ENCODE measurements around the gene CCDC127. TPM values are rescaled to one million over a fixed set of nuclear protein-coding genes. Genes with fewer than 3 reads are reported as not detected.

Gene CCDC127
- total RNA-seq, 1 donor from 2014 or later: 9.0 TPM

DNA sequence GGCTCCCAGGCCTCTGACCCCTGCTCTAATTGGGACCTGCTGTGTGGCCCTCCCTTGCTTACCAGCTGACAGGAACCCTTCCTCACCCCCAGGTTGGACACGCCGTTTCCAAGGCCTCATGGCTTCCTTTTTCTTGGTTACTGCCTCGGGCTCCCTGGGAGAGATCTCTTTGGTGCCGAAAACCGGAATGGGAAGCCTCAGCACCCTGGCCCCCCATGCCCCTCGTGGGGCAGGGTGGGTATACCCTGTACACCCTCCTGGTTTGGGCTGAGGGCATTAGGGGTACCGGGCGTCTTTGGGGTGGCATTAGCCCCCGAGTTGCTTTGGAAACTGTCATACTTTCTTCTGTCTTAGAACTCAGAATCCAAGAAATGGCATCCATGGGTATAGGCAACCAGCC, 36.8 kb downstream of the CCDC127 start:
- no peak for DNase-seq (ENCODE audit: low spot score)
- no peak for ATAC-seq
- intact Hi-C loops (cut with DNase I): no loop called here

DNA sequence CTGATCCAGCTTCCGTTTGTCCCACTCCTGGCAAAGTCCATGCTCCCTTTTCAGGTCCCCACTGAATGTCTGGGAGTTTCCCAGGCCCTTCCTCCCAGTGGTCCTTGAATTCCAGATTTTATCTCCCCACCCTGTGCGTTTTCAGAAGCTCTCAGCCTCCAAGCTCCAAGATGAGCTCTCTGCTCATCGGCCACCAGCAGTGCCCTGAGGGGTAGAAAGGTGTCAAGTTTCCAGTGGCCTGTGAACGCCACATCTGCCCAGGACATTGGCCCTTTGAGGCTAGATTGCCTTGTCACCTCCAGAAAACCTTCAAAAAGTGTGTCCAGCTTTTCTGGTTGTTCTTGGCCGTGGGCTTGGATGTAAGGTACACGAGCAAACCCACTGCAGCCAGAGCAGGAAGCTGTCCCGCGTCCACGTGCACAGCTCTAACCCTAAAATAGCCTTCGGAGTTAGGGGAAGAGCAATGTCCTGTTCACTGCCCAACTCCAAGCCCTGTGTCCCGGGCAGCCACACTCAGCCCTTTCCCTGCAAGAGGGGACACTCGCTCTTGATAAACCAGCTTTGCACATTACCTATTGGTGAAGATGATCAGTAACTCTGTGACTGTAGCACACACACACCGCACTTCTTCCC, 37.6 kb downstream of the CCDC127 start:
- no peak for DNase-seq (ENCODE audit: low spot score)
- no peak for ATAC-seq
- intact Hi-C loops (cut with DNase I): no loop called here

DNA sequence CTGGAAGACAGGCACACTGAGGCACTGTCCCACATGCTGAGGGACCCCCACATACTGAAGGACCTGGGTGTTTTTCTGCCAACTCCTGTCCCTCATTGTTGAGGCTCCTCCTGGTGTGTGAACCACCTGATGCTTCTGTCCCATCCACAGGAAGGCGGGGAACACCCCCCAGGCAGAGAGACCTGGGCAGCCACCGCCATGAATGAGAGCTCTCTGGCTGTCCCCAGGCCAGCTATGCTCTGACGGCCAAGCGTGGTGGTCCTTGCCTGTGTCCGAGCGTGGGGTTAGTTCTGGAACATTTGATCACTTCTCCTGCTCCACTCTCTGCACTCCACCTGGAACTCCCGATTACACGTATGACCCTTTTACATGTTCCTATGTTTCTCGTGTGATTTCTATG, 38.6 kb downstream of the CCDC127 start:
- ATAC-seq (no peak), DNase-seq (ENCODE audit: low spot score) (no peak)
- intact Hi-C loops (cut with DNase I): no loop called here

DNA sequence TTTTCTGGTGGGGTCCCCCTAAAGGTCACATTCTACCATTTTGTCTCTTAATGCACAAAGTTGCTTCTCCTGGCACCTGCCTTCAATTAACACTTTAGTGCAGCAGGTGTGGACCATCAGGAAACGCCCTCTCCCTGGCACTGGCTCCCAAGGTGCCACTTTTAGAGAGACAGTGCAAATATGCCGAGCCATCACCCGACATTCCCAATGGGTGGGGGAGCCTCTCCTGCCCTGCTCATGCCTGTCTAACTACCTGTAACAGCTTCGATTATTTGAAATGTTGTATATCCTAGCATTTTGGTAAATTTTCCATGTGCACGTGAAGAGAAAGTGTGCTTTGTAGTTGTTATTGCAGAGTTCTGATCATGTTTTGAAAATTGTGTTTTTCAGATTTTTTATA, 39.8 kb downstream of the CCDC127 start:
- DNase-seq (ENCODE audit: low spot score): no peak
- intact Hi-C loops (cut with DNase I): no loop called here
- no peak for ATAC-seq

DNA sequence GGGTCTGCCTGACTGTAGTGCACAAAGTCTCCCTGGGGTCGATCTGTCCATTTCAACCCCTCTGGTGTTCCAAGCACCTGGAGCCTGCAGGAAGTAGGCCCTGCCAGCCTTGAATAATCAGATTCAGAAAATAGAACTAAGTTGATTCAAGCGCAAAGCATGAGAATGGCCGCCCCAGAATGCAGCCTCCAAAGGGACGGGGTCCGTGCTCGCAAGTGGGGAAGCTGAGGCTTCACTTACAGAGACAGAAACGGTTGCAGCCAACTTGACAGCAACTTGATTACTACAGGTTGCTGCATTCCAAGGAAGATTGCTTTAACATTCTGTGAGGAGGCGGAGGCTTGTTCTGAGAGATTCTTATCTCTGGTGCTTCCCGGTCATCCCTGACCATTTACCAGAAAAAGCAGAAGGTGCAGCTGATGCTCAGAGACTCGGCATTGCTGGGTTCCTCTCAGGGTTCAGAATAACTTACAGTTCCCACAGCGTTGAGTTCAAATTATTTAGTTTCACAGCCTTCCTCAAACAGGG, 41.6 kb downstream of the CCDC127 start:
- no peak for DNase-seq (ENCODE audit: low spot score)
- intact Hi-C loops (cut with DNase I): no loop called here

DNA sequence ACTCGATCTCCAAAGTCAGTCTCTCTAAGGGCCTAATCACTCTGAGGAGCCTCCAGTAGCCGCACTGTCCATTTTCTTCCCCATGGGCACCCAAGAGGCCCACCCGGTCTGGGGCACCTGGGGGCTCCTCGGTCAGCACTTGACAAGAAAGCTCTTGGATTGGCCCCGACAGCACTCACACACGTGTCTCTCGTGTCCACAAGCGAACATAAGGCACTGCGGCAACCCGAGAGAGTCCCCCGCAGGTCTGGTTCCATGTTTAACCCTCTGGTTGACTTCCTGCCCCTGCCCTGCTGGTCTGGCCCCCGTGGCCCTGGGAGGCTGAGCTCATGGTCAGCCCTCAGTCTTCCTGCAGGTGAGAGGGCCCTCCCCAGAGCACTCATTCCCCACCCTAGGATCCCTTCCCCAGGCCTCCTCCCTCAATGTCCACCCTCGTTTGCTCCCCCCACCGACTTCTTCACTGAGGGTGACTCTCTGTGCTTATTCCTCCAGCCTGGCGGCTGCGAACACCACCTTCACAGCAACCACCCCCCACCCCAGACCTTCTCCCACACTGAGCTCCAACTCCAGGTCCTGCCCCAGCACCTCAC, 43.0 kb downstream of the CCDC127 start:
- no peak for ATAC-seq
- intact Hi-C loops (cut with DNase I): no loop called here
- DNase-seq (ENCODE audit: low spot score): no peak

More for the DNA sequence above, 41.6 kb downstream of the CCDC127 start:
- no peak for ATAC-seq

DNA sequence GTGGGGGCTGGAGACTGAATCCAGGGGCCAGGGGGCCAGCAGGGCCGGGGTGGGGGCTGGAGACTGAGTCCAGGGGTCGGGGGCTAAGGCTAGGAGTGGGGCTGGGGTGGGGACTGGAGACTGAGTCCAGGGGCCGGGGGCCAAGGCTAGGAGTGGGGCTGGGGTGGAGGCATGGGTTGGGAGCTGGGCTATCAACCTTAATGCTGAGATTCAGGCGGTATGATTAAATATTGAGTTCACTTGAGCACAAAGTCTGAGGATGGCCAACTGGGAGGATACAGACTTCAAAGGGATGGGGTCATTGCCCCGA, 43.7 kb downstream of the CCDC127 start:
- intact Hi-C loops (cut with DNase I): no loop called here
- ATAC-seq (no peak), DNase-seq (ENCODE audit: low spot score) (no peak)

DNA sequence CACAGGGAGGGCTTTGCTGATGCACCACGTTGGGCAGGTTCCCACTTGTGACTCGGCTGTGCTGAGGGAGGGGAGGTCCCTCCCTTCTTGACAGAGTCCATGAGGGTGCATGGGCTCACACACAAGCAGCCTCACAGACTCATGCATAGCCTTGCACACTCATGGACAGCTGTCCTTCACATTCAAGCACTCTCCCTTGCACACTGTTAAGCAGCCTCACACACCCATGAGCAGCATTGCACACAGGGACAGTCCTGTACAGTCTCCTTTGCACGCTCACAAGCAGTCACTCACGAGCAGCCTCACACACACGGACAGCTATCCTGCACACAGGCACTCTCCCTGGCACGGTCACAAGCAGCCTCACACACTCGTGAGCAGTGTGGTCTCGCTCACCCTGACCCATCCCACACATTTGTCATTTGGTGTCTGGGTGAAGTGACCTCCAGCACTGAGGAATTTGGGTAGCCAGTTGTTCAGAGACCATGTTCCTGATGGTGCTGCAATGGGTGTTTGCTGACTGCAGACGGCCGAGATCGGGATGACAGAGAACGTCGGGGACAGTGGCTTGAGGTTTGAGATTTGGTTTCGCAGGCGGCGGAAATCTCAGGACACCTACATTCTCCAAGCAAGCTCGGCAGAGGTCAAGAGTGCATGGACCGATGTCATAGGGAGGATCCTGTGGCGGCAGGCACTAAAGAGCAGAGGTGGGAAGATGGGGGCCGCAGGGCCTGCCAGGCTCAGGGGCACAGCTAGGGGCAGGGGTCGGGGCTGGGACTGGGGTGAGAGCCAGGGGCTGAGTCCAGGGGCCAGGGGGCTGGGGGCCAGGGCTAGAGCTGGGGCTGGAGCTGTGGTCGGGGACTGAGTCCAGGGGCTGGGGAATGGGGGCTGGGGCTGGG, 44.3 kb downstream of the CCDC127 start:
- ATAC-seq (no peak), DNase-seq (ENCODE audit: low spot score) (peak; percentile 39)
- intact Hi-C loops (cut with DNase I): no loop called here

DNA sequence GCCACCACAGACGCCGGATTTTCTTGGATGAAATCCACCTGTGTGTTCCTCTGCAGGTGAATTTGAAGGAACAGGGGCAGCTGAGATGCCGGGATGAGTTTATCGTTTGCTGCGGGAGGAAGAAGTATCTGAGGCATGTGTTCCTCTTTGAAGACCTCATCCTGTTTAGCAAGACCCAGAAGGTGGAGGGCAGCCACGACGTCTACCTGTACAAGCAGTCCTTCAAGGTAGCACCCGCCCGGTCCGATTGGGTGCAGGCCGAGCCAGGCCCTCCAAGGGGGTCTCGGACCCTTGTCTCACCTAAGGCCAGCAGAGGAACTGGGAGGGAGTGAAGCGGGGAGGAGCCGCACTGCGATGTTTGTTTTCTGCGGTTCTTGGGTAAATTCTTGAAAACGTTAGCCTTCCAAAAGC, 45.1 kb downstream of the CCDC127 start:
- peak; percentile 35 for DNase-seq (ENCODE audit: low spot score)
- no peak for ATAC-seq
- intact Hi-C loops (cut with DNase I): no loop called here

DNA sequence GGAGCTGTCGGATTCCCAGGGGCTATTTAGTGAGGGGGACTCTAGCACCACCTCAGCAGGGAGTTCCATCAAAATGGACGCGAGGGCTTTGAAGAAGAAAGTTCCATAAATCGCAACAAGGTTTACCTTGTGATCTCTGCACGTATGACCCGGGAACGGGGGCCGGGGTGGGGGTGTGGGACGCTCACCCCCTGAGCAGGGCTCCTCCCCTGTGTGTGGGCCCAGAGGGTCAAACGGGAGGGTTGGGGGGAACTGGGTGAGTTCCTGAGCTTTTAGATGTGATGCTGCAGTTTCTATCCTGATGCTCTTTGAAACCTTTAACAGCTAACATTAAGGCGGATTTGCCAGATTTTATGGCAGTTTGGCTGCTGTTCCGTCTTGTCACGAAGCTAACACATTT, 45.5 kb downstream of the CCDC127 start:
- DNase-seq (ENCODE audit: low spot score): no peak
- no peak for ATAC-seq
- intact Hi-C loops (cut with DNase I): no loop called here

DNA sequence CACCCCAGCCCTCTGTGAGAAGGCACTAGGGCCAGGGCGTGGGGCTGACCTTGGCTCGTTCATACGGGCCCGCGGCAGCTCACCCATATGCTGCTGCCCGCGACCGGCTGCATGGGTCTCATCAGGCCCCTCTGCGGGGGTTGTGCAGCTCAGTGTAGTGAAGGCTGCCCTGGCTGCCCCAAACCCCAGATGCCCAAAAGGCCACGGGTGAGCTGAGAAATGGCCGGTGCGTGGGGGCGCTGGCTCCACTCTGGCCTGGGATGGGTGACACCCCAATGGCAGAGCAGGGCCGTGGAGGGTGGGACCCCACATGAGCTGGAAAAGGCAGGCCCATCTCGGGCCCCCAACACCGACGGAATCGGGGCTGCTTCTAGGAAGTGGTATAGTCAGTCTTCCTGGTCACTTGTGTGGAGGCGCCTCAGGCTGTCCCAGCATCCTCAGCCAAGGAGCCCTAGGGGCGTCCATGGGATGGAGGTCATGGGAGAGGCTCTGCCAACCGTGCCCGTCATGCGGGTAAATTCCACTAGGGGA, 46.1 kb downstream of the CCDC127 start:
- intact Hi-C loops (cut with DNase I): no loop called here
- ATAC-seq: no peak
- DNase-seq (ENCODE audit: low spot score): peak; percentile 50

DNA sequence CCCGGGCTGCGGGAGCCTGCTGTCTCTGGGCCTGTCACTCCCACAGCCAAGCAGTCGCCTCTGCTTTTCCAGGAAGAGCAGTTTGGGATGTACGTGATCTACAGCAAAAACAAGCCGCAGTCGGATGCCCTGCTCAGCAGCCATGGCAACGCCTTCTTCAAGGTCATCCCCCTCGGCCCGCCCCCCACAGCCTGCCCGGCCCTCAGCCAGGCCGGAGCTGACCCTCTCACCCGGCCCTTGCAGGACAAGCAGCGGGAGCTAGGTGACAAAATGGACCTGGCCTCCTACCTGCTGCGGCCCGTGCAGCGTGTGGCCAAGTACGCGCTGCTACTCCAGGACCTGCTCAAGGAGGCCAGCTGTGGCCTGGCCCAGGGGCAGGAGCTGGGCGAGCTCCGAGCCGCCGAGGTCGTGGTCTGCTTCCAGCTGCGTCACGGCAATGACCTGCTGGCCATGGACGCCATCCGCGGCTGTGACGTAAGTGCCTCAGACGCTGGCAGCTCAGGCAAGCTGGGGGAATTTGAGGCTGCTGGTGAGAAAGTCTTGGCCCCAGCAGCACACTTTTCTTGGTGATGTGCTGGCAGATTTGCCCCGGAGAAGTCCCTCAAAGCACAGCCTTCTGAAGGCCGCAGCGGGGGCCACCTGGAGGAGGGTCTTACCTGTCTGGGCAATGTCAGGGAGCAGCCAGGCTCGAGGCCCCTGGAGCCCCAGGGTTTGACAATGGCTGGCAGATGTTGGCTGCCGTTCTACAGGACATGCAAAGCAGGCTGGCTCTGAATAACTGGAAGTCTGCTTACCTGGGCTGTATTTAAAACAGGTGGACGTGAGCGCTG, 46.8 kb downstream of the CCDC127 start:
- DNase-seq (ENCODE audit: low spot score): peak; percentile 50
- intact Hi-C loops (cut with DNase I): no loop called here
- no peak for ATAC-seq

DNA sequence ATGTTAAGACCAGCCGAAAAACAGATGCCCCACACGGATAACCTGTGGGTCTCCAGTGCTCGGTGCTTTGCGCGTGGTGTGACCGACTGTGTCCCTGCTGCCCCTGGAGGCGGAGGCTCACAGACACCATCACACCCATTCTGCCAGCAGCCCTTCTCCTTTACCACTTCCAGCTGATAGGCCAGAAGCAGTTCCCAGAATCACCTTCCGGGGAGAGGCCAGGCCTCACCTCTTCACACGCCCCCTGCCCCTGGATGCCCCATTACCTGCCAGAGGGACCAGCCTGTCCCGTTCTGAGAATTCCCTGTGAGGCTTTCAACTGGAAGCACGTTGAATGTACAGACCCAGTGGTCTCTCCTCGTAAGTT, 48.2 kb downstream of the CCDC127 start:
- ATAC-seq: no peak
- intact Hi-C loops (cut with DNase I): no loop called here
- DNase-seq (ENCODE audit: low spot score): peak; percentile 40

DNA sequence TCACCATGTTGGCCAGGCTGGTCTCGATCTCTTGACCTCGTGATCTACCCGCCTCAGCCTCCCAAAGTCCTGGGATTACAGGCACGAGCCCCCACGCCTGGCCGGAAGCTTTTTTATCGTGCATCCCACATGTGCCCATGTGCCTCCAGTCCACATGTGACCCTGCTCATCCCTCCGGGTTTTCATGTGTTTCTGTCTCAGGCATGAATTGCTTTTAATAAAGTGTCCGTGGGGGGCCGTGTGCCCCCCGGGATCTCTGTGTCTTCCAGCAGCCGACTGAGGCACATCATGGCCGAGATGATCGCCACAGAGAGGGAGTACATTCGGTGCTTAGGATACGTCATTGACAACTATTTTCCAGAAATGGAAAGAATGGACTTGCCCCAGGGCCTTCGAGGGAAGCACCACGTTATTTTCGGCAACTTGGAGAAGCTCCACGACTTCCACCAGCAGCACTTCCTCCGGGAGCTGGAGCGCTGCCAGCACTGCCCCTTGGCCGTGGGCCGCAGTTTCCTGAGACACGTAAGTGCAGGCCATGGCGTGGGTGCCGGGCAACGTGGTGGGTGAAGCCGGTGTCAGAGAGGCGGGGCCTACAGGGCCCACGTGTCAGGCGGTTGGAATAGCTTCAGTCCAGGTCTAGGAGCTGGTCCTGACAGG, 48.8 kb downstream of the CCDC127 start:
- ATAC-seq: peak; percentile 83
- DNase-seq (ENCODE audit: low spot score): peak; percentile 77
- intact Hi-C loops (cut with DNase I): no loop called here

DNA sequence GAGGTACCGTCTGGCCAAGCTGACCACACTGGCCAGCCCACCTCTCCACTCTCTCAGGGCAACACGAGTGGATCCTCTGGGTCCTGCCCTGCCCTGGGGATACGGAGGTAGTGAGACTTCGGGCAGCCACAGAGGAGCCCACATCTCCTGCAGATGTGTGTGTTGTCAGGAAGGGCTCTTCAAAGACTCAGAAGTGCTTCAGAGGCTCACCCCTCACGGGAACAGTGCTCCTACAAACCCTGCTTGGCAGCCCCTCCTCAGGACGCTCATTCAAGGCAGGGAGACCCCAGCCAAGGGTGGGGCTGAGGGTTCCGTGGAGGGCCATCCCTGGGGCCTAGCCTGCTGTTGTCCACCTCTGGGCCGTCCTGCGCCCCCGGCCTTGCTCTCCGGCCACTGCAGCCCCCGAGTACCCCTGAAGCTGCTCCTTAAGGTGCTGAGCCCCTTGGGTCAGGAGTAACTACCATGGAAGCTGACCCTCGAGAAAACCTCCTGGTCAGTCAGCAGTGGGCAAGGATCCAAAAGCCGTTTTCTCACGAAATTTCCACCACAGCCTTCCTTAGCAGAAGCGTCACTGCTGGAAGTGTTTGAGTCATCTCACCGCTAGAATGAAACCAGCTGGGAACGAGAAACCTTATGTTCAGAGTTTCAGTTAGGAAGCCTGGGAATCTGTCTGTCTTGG, 49.8 kb downstream of the CCDC127 start:
- intact Hi-C loops (cut with DNase I): no loop called here
- ATAC-seq (no peak), DNase-seq (ENCODE audit: low spot score) (peak; percentile 40)

DNA sequence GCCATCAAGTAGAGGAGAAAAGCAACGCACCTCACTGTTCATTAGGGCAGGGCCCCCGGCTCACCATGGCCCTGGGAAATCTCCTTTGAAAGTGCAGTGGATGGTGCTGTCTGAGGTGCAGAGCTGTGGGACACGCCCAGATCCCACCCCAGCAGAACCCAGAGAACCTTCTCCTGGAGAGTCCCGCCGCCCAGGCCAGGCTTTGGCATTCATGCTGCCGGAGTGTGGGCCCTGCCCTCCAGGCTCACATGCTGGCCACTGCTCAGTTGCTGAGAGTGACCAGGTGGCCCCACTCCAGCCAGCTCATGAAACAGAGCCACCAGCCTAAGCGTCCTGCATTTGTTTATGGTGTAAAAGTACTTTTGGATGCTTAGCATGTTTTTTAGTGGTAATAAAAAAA, 50.4 kb downstream of the CCDC127 start:
- intact Hi-C loops (cut with DNase I): no loop called here
- peak; percentile 53 for DNase-seq (ENCODE audit: low spot score)
- no peak for ATAC-seq

DNA sequence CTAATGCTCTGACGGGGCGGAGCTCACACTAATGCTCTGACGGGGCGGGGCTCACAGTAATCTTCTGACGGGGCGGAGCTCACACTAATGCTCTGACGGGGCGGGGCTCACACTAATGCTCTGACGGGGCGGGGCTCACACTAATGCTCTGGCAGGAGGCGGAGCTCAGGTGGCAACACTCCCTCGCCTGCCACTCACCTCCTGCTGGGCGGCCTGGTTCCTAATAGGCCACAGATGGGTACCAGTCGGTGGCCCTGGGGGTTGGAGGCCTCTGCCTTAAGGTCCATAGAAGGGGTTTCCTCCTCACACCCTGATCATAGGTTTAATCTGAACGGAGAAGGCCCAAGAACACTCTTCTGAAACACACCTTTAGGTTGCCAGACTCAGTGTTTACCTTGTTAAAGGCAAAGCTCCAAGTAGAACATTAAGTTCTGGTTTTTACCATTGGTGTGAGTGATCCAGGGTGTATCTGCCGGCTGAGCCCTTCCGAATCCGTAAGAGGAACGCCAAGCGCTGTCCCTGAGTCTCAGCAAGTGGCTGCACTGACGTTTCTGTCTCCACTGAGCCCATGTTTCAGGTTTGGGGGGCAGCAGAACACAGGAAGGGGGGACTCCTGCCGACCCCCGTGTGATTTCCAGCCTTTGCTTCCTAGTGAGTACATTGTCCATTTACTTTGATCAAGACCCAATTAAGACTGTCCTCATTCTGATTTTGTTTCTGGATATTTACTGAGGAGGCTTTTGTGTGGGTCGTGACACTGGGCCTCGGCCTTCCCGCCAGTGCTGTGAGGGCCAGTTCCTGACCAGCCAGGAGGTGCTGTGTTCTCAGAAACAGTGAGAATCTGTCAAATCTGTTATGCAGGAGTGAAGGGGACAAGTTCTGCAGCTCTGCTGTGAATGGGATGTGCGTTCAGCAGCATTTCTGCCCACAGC, 51.2 kb downstream of the CCDC127 start:
- ATAC-seq (no peak), DNase-seq (ENCODE audit: low spot score) (peak; percentile 45)
- intact Hi-C loops (cut with DNase I): no loop called here
